ENCODE results near the gene VEZT. TPM values are rescaled to one million over a fixed set of nuclear protein-coding genes. Genes with fewer than 3 reads are reported as not detected.
"Not testable (repeated sequence)": the region's sequence is repeated elsewhere in the genome, so short reads cannot be mapped to it uniquely, and the experiment has no call there.

The VEZT gene
- total RNA-seq, 4 donors from 2014 or later = 82.1 to 141 (median 85.4) TPM

DNA sequence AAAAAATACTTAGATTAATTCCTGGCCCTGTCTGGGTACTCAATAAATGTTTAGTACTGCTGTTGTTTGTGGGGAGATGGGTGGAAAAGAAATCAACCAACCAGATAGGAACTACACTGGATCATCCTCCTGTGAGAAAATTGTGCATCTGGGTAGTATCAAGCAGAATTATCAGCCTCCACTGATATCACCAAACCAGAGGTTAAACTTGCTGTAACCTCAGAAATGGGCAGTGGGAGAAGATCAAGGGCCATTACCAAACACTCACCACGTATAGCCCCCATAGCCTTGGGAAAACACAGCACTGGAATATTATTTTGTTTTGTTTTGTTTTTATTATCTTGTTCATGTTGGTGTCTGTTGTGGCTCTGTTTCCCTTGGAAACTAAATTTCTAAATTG is 19.7 kb downstream of the VEZT start:
- WGBS, 2 donors (ENCODE audit: low coverage in 1 of 2) = 38 to 64% methylated on average over 1 of the region's 1 CpG
- Histone ChIP-seq H3K4me3 (no peak overlapping the region), H3K27ac (no peak overlapping the region), H3K36me3 (peaks cover 0 to 3% of the 10 kb centered on the region in 2 donors), H3K27me3 (no peaks in the 10 kb centered on the region), H3K9me3 (no peaks in the 10 kb centered on the region), H3K4me1 (peaks cover 0 to 63% (median 0%) of the 10 kb centered on the region in 3 donors)
- ATAC-seq = no peak
- TF ChIP-seq CTCF (IDR thresholded peaks at IDR 0.05) = no peak
- no peak for TF ChIP-seq POLR2AphosphoS5 (IDR thresholded peaks at IDR 0.05)
- no peak for TF ChIP-seq POLR2A (IDR thresholded peaks at IDR 0.05)
- no peak for TF ChIP-seq EP300 (IDR thresholded peaks at IDR 0.05)

DNA sequence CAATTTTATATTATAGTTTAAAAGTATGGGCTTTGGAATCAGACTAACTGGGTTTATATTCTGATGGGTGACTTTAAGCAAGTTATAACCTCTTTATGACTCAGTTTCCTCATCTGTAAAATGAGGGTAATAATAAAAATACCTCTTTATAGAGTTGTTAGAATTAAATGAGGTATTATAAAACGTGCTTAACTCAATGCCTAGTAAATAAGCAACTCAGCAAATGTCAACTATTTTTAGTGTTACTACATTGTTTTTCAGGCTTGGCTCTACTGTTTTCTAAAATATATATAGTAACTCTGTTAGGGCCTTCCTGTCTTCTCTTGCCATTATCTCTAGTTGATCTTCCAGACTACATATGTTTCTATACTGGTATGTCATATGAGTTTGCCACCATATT is 20.5 kb downstream of the VEZT start:
- WGBS, 2 donors (ENCODE audit: low coverage in 1 of 2) = 59 to 67% methylated on average over 1 of the region's 1 CpG
- peaks cover 0 to 57% (median 0%) of the 10 kb centered on the region in 3 donors for H3K4me1 ChIP-seq
- H3K27ac ChIP-seq = no peak overlapping the region

GRCh38 chr12:95239216-95239615 is 21.6 kb downstream of the VEZT start:
- ATAC-seq = no peak
- Histone ChIP-seq H3K9me3 (no peaks in the 10 kb centered on the region), H3K27ac (no peak overlapping the region), H3K4me3 (no peak overlapping the region), H3K36me3 (peaks cover 0 to 20% of the 10 kb centered on the region in 2 donors), H3K4me1 (peaks cover 0 to 63% (median 0%) of the 10 kb centered on the region in 3 donors), H3K27me3 (no peaks in the 10 kb centered on the region)
- TF ChIP-seq CTCF (IDR thresholded peaks at IDR 0.05) = no peak
- no peak for TF ChIP-seq POLR2A (IDR thresholded peaks at IDR 0.05)
- TF ChIP-seq POLR2AphosphoS5 (IDR thresholded peaks at IDR 0.05) = no peak
- TF ChIP-seq EP300 (IDR thresholded peaks at IDR 0.05) = no peak

More for the DNA sequence above, 20.5 kb downstream of the VEZT start:
- no peak for ATAC-seq
- Histone ChIP-seq H3K36me3 (peaks cover 0 to 10% of the 10 kb centered on the region in 2 donors), H3K27me3 (no peaks in the 10 kb centered on the region), H3K4me3 (no peak overlapping the region), H3K9me3 (no peaks in the 10 kb centered on the region)
- no peak for TF ChIP-seq CTCF (IDR thresholded peaks at IDR 0.05)
- no peak for TF ChIP-seq POLR2AphosphoS5 (IDR thresholded peaks at IDR 0.05)
- TF ChIP-seq EP300 (IDR thresholded peaks at IDR 0.05) = no peak
- TF ChIP-seq POLR2A (IDR thresholded peaks at IDR 0.05) = no peak

DNA sequence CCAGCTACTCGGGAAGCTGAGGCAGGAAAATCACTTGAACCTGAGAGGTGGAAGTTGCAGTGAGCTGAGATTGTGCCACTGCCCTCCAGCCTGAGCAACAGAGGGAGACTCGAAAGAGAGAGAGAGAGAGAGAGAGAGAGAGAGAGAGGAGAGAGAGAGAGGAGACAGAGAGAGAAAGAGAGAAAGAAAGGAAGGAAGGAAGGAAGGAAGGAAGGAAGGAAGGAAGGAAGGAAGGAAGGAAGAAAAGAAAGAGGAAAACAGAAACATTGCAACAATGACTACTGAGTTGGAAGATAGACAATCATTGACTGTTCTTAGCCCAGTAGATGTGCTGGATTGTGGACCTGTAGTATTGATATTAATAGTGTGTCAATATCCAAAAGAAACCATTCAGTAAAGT is 22.2 kb downstream of the VEZT start:
- not testable (repeated sequence) for H3K27ac ChIP-seq, ATAC-seq, H3K4me3 ChIP-seq, H3K27me3 ChIP-seq, H3K9me3 ChIP-seq
- Histone ChIP-seq H3K4me1 (peaks cover 0 to 60% (median 0%) of the 10 kb centered on the region in 3 donors), H3K36me3 (peaks cover 0 to 20% of the 10 kb centered on the region in 2 donors)
- WGBS, 2 donors (ENCODE audit: low coverage in 1 of 2) = 88% methylated on average over 2 of the region's 2 CpGs; no CpG with 5 or more reads in 1 of the 2 donors

- Histone ChIP-seq H3K4me3 (no peak overlapping the region), H3K27ac (no peak overlapping the region), H3K36me3 (peaks cover 0 to 20% of the 10 kb centered on the region in 2 donors), H3K9me3 (no peaks in the 10 kb centered on the region), H3K27me3 (no peaks in the 10 kb centered on the region), H3K4me1 (peaks cover 0 to 62% (median 0%) of the 10 kb centered on the region in 3 donors)
- no peak for ATAC-seq
- no peak for TF ChIP-seq EP300 (IDR thresholded peaks at IDR 0.05)
- TF ChIP-seq POLR2A (IDR thresholded peaks at IDR 0.05) = no peak
- no peak for TF ChIP-seq CTCF (IDR thresholded peaks at IDR 0.05)
- 45 to 63% methylated on average over 2 of the region's 2 CpGs for WGBS, 2 donors (ENCODE audit: low coverage in 1 of 2)
These were observed 22.9 kb downstream of the VEZT start for GRCh38 chr12:95240556-95240955.

- H3K27me3 ChIP-seq, H3K9me3 ChIP-seq, ATAC-seq, H3K4me3 ChIP-seq, H3K27ac ChIP-seq: not testable (repeated sequence)
- 92 to 97% methylated on average over 2 to 3 of the region's 6 CpGs for WGBS, 2 donors (ENCODE audit: low coverage in 1 of 2)
- Histone ChIP-seq H3K36me3 (peaks cover 0 to 20% of the 10 kb centered on the region in 2 donors), H3K4me1 (peaks cover 0 to 67% (median 0%) of the 10 kb centered on the region in 3 donors)
These were observed 23.5 kb downstream of the VEZT start for GRCh38 chr12:95241138-95241537.

Data from gastroesophageal sphincter (tissue), 4 donors.